Medulla oblongata (tissue), 1 donor: ENCODE measurements around the gene NDUFA13.

Experiments used
- DNase-seq: peaks from one replicate; pipeline ENCODE4 v3.0.0-alpha.2; 2015; ENCODE audit errors: extremely low spot score

NDUFA13 gene

GRCh38 chr19:19548915-19549759 lies 33.1 kb downstream of the NDUFA13 start:
- no peak for DNase-seq

GRCh38 chr19:19549804-19550464 lies 33.9 kb downstream of the NDUFA13 start:
- DNase-seq = no peak

GRCh38 chr19:19550485-19550929 lies 34.5 kb downstream of the NDUFA13 start:
- no peak for DNase-seq

- no peak for DNase-seq
Observed at GRCh38 chr19:19550972-19551852, 35.2 kb downstream of the NDUFA13 start.

GRCh38 chr19:19551853-19552192 lies 35.8 kb downstream of the NDUFA13 start:
- no peak for DNase-seq

GRCh38 chr19:19552798-19553197 lies 36.8 kb downstream of the NDUFA13 start:
- no peak for DNase-seq

GRCh38 chr19:19553670-19554069 lies 37.6 kb downstream of the NDUFA13 start:
- no peak for DNase-seq

- DNase-seq = peak; percentile 8
Observed at GRCh38 chr19:19554074-19555023, 38.3 kb downstream of the NDUFA13 start.

GRCh38 chr19:19558055-19558454 lies 42.0 kb downstream of the NDUFA13 start:
- no peak for DNase-seq

- no peak for DNase-seq
Observed at GRCh38 chr19:19558636-19559035, 42.6 kb downstream of the NDUFA13 start.

- no peak for DNase-seq
Observed at GRCh38 chr19:19559931-19560330, 43.9 kb downstream of the NDUFA13 start.

GRCh38 chr19:19561946-19562664 lies 46.1 kb downstream of the NDUFA13 start:
- no peak for DNase-seq

GRCh38 chr19:19562665-19563347 lies 46.8 kb downstream of the NDUFA13 start:
- no peak for DNase-seq

- DNase-seq = no peak
Observed at GRCh38 chr19:19563348-19563848, 47.4 kb downstream of the NDUFA13 start.

GRCh38 chr19:19566306-19566705 lies 50.3 kb downstream of the NDUFA13 start:
- no peak for DNase-seq

- no peak for DNase-seq
Observed at GRCh38 chr19:19567391-19567790, 51.4 kb downstream of the NDUFA13 start.

GRCh38 chr19:19568802-19569756 lies 53.1 kb downstream of the NDUFA13 start:
- DNase-seq = no peak

GRCh38 chr19:19570571-19570970 lies 54.5 kb downstream of the NDUFA13 start:
- no peak for DNase-seq
